Stimulated activated naive B cell treated with anti-CD40 and anti-IgM and Interleukin-4, amounts not matched to agents 10 μg/mL and 1 μg/mL and 100 μg/mL, for 72 hours (primary cell): ENCODE results near the gene PCDH8.
"Not testable (repeated sequence)": the region's sequence is repeated elsewhere in the genome, so short reads cannot be mapped to it uniquely, and the experiment has no call there.

Experiments used
- ATAC-seq, 2 donors: fragments of 150-1000 bp; cut with Tn5 transposase; replicated peaks; 2 replicates each; pipeline ENCODE4 v1.10.0; 2021; ENCODE audit warnings: moderate library complexity in 1 of 2
- DNase-seq: peaks from one replicate; pipeline ENCODE4 v3.0.0; 2021
- H3K27ac Mint-ChIP-seq: one replicate; pipeline ENCODE4 v1.8.0; 2022; ENCODE audit warnings: mild to moderate bottlenecking, mixed read lengths
- H3K27me3 Mint-ChIP-seq, 2 donors: one replicate each; pipeline ENCODE4 v1.8.0; 2022; ENCODE audit warnings: mixed read lengths in 2 of 2
- H3K36me3 Mint-ChIP-seq, 2 donors: one replicate each; pipeline ENCODE4 v1.8.0; 2022; ENCODE audit warnings: mixed read lengths in 2 of 2, mild to moderate bottlenecking in 1 of 2
- H3K4me1 Mint-ChIP-seq, 2 donors: one replicate each; pipeline ENCODE4 v1.8.0; 2022; ENCODE audit warnings: mixed read lengths in 2 of 2, mild to moderate bottlenecking in 1 of 2
- H3K4me3 Mint-ChIP-seq, 2 donors: one replicate each; pipeline ENCODE4 v1.8.0; 2022; ENCODE audit warnings: mild to moderate bottlenecking in 2 of 2, mixed read lengths in 2 of 2, moderate library complexity in 1 of 2
- H3K9me3 Mint-ChIP-seq, 2 donors: one replicate each; pipeline ENCODE4 v1.8.0; 2022; ENCODE audit warnings: mixed read lengths in 2 of 2, mild to moderate bottlenecking in 1 of 2

Gene PCDH8

DNA sequence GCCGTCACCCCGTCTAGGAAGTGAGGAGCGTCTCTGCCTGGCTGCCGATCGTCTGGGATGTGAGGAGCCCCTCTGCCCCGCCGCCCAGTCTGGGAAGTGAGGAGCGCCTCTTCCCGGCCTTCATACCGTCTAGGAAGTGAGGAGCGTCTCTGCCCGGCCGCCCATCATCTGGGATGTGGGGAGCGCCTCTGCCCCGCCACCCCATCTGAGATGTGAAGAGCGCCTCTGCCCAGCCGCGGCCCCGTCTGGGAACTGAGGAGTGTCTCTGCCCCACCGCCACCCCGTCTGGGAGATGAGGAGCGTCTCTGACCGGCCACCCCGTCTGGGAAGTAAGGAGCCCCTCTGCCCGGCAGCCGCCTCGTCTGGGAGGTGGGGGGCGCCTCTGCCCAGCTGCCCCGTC, 30.6 kb downstream of the PCDH8 start:
- not testable (repeated sequence) for H3K36me3 Mint-ChIP-seq, H3K27ac Mint-ChIP-seq, ATAC-seq, H3K4me3 Mint-ChIP-seq, DNase-seq, H3K9me3 Mint-ChIP-seq, H3K4me1 Mint-ChIP-seq
- H3K27me3 Mint-ChIP-seq: peaks cover 12% of the 10 kb centered on the region in 2 donors

DNA sequence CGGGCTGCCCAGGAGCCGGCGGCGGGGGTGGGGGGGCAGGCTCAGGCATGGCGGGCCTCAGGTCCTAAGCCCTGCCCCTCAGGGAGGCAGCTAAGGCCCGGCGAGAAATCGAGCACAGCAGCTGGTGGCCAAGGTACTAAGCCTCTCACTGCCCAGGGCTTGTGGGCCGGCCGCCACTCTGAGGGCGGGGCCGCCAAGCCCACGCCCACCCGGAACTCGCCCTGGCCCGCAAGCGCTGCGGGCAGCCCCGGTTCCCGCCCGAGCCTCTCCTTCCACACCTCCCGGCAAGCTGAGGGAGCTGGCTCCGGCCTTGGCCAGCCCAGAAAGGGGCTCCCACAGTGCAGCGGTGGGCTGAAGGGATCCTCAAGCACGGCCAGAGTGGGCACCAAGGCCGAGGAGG, 33.1 kb downstream of the PCDH8 start:
- DNase-seq: no peak
- no peak for ATAC-seq
- peaks cover 12% of the 10 kb centered on the region in 2 donors for H3K27me3 Mint-ChIP-seq
- H3K4me3 Mint-ChIP-seq: no peak overlapping the region
- H3K27ac Mint-ChIP-seq: no peak overlapping the region
- peaks cover 0 to 3% of the 10 kb centered on the region in 2 donors for H3K9me3 Mint-ChIP-seq
- no peaks in the 10 kb centered on the region for H3K36me3 Mint-ChIP-seq
- no peaks in the 10 kb centered on the region for H3K4me1 Mint-ChIP-seq

DNA sequence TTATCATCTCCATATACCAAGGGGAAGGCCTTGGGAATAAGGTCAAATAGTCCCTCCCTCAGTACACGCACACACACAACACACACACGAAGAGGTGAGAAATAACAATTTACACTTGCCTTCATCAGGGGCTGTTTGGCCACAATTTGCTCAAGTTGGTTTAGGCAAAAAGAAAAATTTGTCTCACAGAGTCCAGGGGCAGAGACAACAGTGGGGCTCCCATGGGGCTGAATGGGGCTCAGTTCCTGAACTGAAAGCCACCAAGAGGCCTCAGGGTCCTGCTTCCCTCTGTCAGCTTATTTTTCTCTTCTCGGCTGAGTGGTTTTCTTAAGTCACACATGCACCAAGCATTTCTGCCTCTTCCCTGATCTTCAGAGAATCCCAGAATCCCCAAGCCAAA, 35.5 kb downstream of the PCDH8 start:
- H3K4me3 Mint-ChIP-seq: no peak overlapping the region
- peak; percentile 56 to 62 for ATAC-seq
- peaks cover 7 to 18% of the 10 kb centered on the region in 2 donors for H3K27me3 Mint-ChIP-seq
- H3K4me1 Mint-ChIP-seq: peaks cover 1 to 6% of the 10 kb centered on the region in 2 donors
- no peak for DNase-seq
- H3K9me3 Mint-ChIP-seq: peaks cover 0 to 3% of the 10 kb centered on the region in 2 donors
- no peak overlapping the region for H3K27ac Mint-ChIP-seq
- no peaks in the 10 kb centered on the region for H3K36me3 Mint-ChIP-seq

DNA sequence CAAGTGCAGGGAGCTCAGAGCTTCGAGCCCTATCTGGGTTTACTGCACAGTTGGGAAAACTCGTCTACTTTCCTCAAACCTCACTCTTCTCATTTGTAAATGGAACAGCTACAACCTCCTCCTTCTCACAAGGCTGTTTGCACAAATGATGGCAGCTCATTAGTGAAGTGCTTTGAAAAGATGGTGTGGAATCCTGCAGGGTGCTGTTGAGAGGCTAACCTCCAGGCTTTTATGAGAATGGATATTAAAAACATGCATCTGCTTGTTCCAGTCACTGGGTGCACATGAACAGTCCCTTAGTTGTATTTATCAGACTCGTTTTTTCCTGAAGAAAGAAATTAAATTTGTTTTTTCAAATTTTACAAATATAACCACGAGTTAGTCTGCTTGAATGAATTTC, 36.6 kb downstream of the PCDH8 start:
- ATAC-seq (no peak), DNase-seq (no peak)
- H3K27me3 Mint-ChIP-seq: peaks cover 7 to 21% of the 10 kb centered on the region in 2 donors
- peaks cover 1 to 6% of the 10 kb centered on the region in 2 donors for H3K4me1 Mint-ChIP-seq
- H3K4me3 Mint-ChIP-seq: no peak overlapping the region
- H3K9me3 Mint-ChIP-seq: no peaks in the 10 kb centered on the region
- no peaks in the 10 kb centered on the region for H3K36me3 Mint-ChIP-seq
- H3K27ac Mint-ChIP-seq: no peak overlapping the region

DNA sequence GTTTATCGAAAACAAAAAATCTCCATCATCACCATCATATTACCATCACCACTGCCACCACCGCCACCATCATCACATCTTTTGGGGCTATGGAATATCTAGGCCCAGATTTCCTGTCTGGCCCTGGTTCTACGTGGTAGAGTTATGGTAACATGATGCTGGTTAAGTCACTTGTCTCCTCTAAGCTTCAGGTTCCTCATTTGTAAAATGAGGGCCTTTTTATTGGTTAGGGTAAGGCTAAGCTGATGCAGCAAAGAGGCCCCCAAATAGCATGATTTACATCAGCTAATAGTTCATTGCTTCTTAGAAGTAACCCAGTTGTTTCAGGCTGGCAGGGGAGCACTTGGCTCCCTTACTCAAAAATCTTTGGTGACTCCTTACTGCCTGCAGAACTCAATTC, 37.9 kb downstream of the PCDH8 start:
- ATAC-seq: no peak
- H3K4me1 Mint-ChIP-seq: peaks cover 1 to 6% of the 10 kb centered on the region in 2 donors
- DNase-seq: no peak
- no peak overlapping the region for H3K4me3 Mint-ChIP-seq
- no peak overlapping the region for H3K27ac Mint-ChIP-seq
- no peaks in the 10 kb centered on the region for H3K36me3 Mint-ChIP-seq
- peaks cover 11 to 33% of the 10 kb centered on the region in 2 donors for H3K27me3 Mint-ChIP-seq
- no peaks in the 10 kb centered on the region for H3K9me3 Mint-ChIP-seq

DNA sequence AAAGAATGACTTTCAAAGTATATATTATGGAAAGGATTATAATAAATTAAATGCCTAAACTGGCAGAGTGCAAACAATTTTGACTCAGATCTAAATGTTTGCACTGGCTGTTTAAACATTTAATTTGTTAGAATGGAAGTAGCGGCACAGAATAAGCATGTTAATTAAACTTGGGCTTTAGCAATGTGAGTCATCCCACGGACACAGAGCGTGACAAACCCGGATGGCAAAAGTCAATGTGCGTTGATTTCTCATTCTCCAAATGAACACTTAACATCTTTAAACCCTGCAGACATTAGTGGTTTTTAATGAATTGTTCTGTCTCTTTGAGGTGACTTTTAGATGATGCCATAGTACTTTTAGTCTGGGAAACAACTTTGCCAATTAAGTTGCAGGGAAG, 38.4 kb downstream of the PCDH8 start:
- no peak overlapping the region for H3K27ac Mint-ChIP-seq

DNA sequence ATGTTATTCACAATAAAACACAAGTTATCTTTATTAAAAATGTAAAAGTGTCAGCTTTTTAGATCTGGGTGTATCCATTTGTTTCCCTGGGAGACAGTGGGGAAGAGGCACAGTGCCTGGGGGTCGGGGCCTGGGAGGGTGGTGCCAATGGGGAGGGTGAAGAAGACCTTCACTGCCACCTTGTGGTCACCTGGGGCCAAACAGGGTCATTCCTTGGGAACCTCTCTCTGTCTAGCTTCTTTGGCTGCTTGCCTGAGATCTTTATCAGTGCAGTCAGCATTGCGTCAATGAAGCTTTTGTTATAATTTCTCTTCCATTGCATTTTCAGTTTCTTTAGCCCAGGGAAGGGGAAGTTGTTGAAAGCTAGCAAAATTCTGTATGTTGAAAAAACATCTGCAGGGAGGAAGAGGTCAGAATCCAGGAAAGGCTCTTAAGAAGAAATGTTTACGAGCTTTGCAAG, 39.1 kb downstream of the PCDH8 start:
- H3K27ac Mint-ChIP-seq: no peak overlapping the region
- H3K4me3 Mint-ChIP-seq: no peak overlapping the region
- peaks cover 21 to 33% of the 10 kb centered on the region in 2 donors for H3K27me3 Mint-ChIP-seq
- H3K4me1 Mint-ChIP-seq: peaks cover 1 to 6% of the 10 kb centered on the region in 2 donors
- H3K9me3 Mint-ChIP-seq: no peaks in the 10 kb centered on the region
- no peaks in the 10 kb centered on the region for H3K36me3 Mint-ChIP-seq
- DNase-seq (peak; percentile 30), ATAC-seq (peak; percentile 83 to 84)

More for the DNA sequence above, 38.4 kb downstream of the PCDH8 start:
- Mint-ChIP-seq H3K9me3 (no peaks in the 10 kb centered on the region), H3K4me3 (no peak overlapping the region), H3K4me1 (peaks cover 1 to 6% of the 10 kb centered on the region in 2 donors), H3K36me3 (no peaks in the 10 kb centered on the region), H3K27me3 (peaks cover 14 to 33% of the 10 kb centered on the region in 2 donors)
- DNase-seq (no peak), ATAC-seq (no peak)

DNA sequence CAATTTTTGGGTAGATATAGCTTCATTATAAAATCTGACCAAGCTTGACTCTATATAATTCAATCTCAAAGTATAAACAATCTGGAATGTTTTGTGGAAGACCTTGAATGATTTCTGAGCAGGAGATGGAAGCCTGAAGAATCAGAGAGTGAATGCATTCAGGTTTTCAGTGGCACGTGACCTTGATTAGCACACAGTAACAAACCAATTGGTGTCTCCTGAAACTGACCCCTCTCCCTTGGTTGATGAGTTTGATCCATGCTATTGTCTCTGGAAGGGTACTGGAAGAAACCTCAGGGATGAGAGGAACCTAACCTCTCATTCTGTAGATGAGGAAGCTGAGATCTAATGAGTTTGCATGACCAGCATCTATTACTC, 39.6 kb downstream of the PCDH8 start:
- no peak overlapping the region for H3K4me3 Mint-ChIP-seq
- peaks cover 1 to 6% of the 10 kb centered on the region in 2 donors for H3K4me1 Mint-ChIP-seq
- ATAC-seq (no peak), DNase-seq (no peak)
- H3K27ac Mint-ChIP-seq: no peak overlapping the region
- H3K9me3 Mint-ChIP-seq: no peaks in the 10 kb centered on the region
- H3K36me3 Mint-ChIP-seq: no peaks in the 10 kb centered on the region
- peaks cover 21 to 32% of the 10 kb centered on the region in 2 donors for H3K27me3 Mint-ChIP-seq

DNA sequence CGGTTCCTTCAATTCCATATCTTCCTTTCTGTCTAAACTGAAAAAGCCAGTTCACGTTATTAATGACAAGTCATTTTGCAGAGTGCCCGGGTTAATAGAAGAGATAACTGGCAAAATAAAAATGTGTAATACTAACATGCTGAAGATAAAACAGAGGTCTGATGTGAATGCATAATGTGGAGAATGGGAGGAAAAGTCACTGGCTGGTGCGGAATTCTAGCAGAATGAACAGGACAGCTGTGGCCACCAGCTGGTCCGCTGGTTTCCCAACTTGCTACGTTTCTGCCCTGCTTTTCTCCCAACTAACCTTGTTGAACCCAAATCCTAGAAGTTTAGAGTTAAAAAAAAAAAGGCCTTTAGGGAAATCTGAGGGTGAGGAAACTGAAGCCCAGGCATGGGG, 42.4 kb downstream of the PCDH8 start:
- DNase-seq: no peak
- H3K36me3 Mint-ChIP-seq: no peaks in the 10 kb centered on the region
- no peaks in the 10 kb centered on the region for H3K9me3 Mint-ChIP-seq
- peaks cover 26 to 34% of the 10 kb centered on the region in 2 donors for H3K27me3 Mint-ChIP-seq
- H3K4me1 Mint-ChIP-seq: peaks cover 1 to 6% of the 10 kb centered on the region in 2 donors
- H3K4me3 Mint-ChIP-seq: no peak overlapping the region
- H3K27ac Mint-ChIP-seq: no peak overlapping the region
- no peak for ATAC-seq

DNA sequence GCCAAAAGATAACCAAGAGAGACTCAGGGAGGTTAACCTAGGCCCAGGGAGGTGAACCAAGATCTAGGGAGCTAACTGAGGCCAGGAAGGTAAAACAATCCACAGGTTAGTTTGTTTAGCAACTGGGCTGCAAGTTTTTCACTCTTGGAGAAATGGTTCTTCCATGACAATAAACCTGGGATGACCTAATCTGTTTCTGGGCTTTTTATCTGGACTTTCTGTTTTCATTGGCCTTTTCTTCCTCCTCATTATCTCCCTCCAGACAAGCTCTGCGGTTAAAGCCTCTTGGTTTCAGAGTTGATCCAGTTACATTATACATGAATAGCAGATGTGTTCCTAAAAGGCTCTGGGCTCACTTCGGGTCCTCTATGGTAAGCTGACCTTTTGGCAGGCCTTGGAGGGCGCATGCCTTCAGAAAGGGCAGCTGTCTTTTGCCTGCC, 44.2 kb downstream of the PCDH8 start:
- no peak overlapping the region for H3K4me3 Mint-ChIP-seq

DNA sequence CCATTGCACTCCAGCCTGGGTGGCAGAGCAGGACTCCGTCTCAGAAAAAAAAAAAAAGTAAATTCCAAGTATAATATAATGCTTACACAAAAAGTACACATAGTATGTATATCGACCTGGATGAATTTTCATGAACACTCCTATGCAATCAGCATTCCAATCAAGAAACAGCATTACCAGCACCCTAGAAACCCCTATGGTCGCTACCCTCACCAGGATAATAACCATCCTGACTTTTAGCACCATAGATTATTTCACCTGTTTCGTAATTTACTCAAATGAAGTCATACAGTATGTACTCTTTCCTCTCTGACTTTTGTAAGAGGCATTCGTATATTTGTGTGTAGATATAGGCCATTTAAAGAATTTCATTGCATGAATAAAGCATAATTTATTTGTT, 47.6 kb downstream of the PCDH8 start:
- Mint-ChIP-seq H3K4me3 (no peak overlapping the region), H3K27me3 (peaks cover 24 to 28% of the 10 kb centered on the region in 2 donors), H3K36me3 (no peaks in the 10 kb centered on the region), H3K27ac (no peak overlapping the region), H3K4me1 (no peaks in the 10 kb centered on the region), H3K9me3 (no peaks in the 10 kb centered on the region)
- no peak for DNase-seq
- ATAC-seq: no peak

More for the DNA sequence above, 44.2 kb downstream of the PCDH8 start:
- Mint-ChIP-seq H3K9me3 (no peaks in the 10 kb centered on the region), H3K36me3 (no peaks in the 10 kb centered on the region), H3K27me3 (peaks cover 27 to 31% of the 10 kb centered on the region in 2 donors), H3K27ac (no peak overlapping the region), H3K4me1 (peaks cover under 1% of the 10 kb centered on the region in 2 donors)
- ATAC-seq: no peak
- DNase-seq: no peak

DNA sequence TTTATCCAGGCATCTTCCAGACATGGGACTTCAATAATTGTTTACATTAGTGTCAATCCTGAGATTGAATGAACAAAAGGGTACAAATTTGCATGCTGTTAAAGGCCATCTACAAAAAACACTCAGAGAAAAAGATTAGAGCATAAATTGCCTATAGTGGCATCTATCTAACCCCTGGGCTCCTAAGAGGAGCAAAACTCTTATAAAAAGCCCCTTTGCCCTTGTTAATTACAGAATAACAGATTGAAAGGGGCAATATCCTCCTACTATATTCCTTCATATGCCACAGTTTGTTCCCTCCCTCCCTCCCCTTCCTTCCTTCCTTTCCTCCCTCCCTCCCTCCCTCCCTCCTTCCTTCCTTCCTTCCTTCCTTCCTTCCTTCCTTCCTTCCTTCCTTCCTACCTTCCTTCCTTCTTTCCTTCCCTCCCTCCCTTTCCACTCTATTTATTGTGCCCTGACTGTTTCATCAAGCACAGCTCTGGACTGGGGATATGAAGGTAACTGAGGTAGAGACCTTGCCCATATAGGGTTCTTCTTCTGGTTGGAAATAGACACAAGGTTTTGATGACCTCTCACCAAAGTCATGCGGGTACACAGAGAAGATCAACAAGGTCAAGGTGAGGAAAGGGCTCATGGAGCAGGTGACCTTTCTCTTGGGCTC, 49.5 kb downstream of the PCDH8 start:
- H3K27me3 Mint-ChIP-seq: peaks cover 18 to 26% of the 10 kb centered on the region in 2 donors
- no peak for ATAC-seq
- H3K4me3 Mint-ChIP-seq: no peak overlapping the region
- no peak for DNase-seq
- H3K36me3 Mint-ChIP-seq: no peaks in the 10 kb centered on the region
- no peaks in the 10 kb centered on the region for H3K9me3 Mint-ChIP-seq
- no peak overlapping the region for H3K27ac Mint-ChIP-seq
- no peaks in the 10 kb centered on the region for H3K4me1 Mint-ChIP-seq

DNA sequence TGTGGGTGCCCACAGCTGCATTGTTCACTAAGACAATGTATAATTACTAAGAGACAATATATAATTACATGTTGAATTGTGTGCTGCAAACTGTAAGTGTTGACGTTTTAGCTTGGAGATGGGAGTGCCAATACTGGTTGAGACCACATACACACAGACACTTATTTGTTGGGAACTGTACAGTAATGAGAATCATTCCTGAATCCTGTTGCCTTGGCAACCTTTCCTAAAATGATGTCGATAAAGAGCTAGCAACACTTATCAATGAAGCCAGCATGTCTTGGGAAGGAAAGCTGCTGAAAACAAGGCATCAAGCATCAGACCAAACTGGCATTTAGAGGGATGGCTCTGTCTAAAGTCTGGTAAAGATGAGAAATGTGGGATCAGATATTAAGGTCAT, 51.3 kb downstream of the PCDH8 start:
- H3K27me3 Mint-ChIP-seq: peaks cover 10 to 14% of the 10 kb centered on the region in 2 donors
- H3K4me3 Mint-ChIP-seq: no peak overlapping the region
- DNase-seq (no peak), ATAC-seq (no peak)
- no peaks in the 10 kb centered on the region for H3K4me1 Mint-ChIP-seq
- no peaks in the 10 kb centered on the region for H3K9me3 Mint-ChIP-seq
- H3K36me3 Mint-ChIP-seq: no peaks in the 10 kb centered on the region
- H3K27ac Mint-ChIP-seq: no peak overlapping the region

DNA sequence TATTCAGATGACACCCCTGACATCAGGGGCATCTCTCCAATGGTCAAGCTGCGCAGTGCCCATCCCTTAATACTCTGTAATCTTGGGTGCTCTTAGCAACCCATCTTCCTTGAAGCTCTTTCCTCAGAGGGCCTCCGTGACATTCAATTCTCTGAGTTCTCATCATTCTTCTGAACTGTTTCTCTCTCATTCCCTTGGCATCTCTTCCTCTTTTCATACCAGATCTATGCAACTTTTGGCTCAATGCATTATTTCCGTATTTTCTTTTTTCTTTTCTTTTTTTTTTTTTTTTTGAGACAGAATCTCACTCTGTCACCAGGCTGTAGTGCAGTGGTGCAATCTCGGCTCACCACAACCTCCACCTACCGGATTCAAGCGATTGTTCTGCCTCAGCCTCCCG, 53.9 kb downstream of the PCDH8 start:
- ATAC-seq (no peak), DNase-seq (no peak)
- Mint-ChIP-seq H3K27me3 (peaks cover 10 to 21% of the 10 kb centered on the region in 2 donors), H3K4me1 (no peaks in the 10 kb centered on the region), H3K36me3 (no peaks in the 10 kb centered on the region), H3K9me3 (no peaks in the 10 kb centered on the region), H3K4me3 (no peak overlapping the region), H3K27ac (no peak overlapping the region)

DNA sequence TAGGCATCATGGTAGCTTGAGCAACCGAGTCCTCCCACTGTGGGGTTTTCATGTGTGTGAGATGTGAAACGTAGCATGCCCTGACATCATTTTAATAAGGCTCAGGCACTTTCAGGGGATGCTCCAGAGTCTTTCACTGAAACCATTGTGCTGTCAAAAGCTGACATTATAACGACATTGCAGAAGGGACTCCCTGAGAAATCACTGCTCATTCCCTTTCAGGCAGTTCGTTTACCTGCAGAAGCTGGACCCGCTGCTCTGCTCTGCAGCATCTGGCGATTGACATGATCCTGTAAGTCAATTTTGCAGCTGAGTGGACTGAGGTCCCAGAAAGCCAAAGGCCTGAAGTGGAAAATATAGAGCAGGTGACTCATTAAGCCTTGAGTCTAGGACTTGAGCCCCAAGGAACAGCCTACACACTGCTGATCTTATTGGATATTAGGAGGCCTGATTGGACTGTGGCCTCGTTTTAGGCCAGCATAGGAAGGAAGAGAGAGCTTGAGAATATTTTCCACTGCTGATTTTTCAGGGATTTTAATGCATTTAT, 54.9 kb downstream of the PCDH8 start:
- ATAC-seq (no peak), DNase-seq (no peak)
- H3K27ac Mint-ChIP-seq: no peak overlapping the region
- no peaks in the 10 kb centered on the region for H3K9me3 Mint-ChIP-seq
- H3K36me3 Mint-ChIP-seq: no peaks in the 10 kb centered on the region
- H3K4me3 Mint-ChIP-seq: no peak overlapping the region
- H3K4me1 Mint-ChIP-seq: no peaks in the 10 kb centered on the region
- peaks cover 4 to 21% of the 10 kb centered on the region in 2 donors for H3K27me3 Mint-ChIP-seq
